Neural progenitor cell (in vitro differentiated cells): ENCODE measurements around the gene API5. TPM values are rescaled to one million over a fixed set of nuclear protein-coding genes. Genes with fewer than 3 reads are reported as not detected.

Source experiments
- DNase-seq: peaks from one replicate; pipeline ENCODE4 v3.0.0-alpha.2; 2016; ENCODE audit warnings: low spot score
- H2AFZ ChIP-seq: fragments of 200-600 bp; sonication (generic); replicated peaks from 2 replicates; pipeline ENCODE4 v1.6.1; 2016; ENCODE audit warnings: antibody characterized with exemption
- H3F3A ChIP-seq: fragments of 200-600 bp; sonication (generic); 2 replicates; pipeline ENCODE4 v1.6.1; 2016; ENCODE audit warnings: antibody characterized with exemption, low read depth
- H3K27ac ChIP-seq: fragments of 200-600 bp; sonication (generic); 2 replicates; pipeline ENCODE4 v1.5.1; 2016; ENCODE audit warnings: mild to moderate bottlenecking
- H3K27me3 ChIP-seq: fragments of 200-600 bp; sonication (generic); 2 replicates; pipeline ENCODE4 v1.6.1; 2016; ENCODE audit warnings: mild to moderate bottlenecking, moderate library complexity
- H3K36me3 ChIP-seq: fragments of 200-600 bp; sonication (generic); 2 replicates; pipeline ENCODE4 v1.5.1; 2016
- H3K4me1 ChIP-seq: fragments of 200-600 bp; sonication (generic); 2 replicates; pipeline ENCODE4 v1.6.1; 2016; ENCODE audit warnings: mixed run types
- H3K4me2 ChIP-seq: fragments of 200-600 bp; sonication (generic); 2 replicates; pipeline ENCODE4 v1.6.1; 2016
- H3K4me3 ChIP-seq: fragments of 200-600 bp; sonication (generic); 2 replicates; pipeline ENCODE4 v1.5.1; 2016
- H3K79me2 ChIP-seq: fragments of 200-600 bp; sonication (generic); 2 replicates; pipeline ENCODE4 v1.6.1; 2016; ENCODE audit warnings: low read depth
- H3K9ac ChIP-seq: fragments of 200-600 bp; sonication (generic); 2 replicates; pipeline ENCODE4 v1.6.1; 2016
- H3K9me3 ChIP-seq: fragments of 200-600 bp; sonication (generic); 2 replicates; pipeline ENCODE4 v1.5.1; 2016; ENCODE audit warnings: low read depth
- H4K20me1 ChIP-seq: fragments of 200-600 bp; sonication (generic); 2 replicates; pipeline ENCODE4 v1.6.1; 2016; ENCODE audit warnings: low read depth
- H3K27ac Mint-ChIP-seq: 3 replicates; pipeline ENCODE4 v1.8.0; 2021; ENCODE audit warnings: mixed read lengths
- H3K27me3 Mint-ChIP-seq: 2 replicates; pipeline ENCODE4 v1.8.0; 2022; ENCODE audit warnings: low read depth, mild to moderate bottlenecking, inconsistent platforms, moderate library complexity, mixed read lengths; ENCODE audit not compliant: insufficient read depth
- H3K36me3 Mint-ChIP-seq: 3 replicates; pipeline ENCODE4 v1.8.0; 2021; ENCODE audit warnings: mixed read lengths
- H3K4me1 Mint-ChIP-seq: 3 replicates; pipeline ENCODE4 v1.8.0; 2021; ENCODE audit warnings: mixed read lengths
- H3K4me3 Mint-ChIP-seq: 3 replicates; pipeline ENCODE4 v1.8.0; 2021; ENCODE audit warnings: mild to moderate bottlenecking, moderate library complexity, mixed read lengths
- H3K9me3 Mint-ChIP-seq: 3 replicates; pipeline ENCODE4 v1.8.0; 2020; ENCODE audit warnings: mixed read lengths
- EZH2 ChIP-seq: fragments of 200-600 bp; sonication (generic); IDR thresholded peaks from 2 replicates; pipeline ENCODE4 v1.6.1; 2017; ENCODE audit warnings: antibody characterized with exemption, mild to moderate bottlenecking, moderate library complexity
- EZH2phosphoT487 ChIP-seq: fragments of 200-600 bp; sonication (generic); IDR thresholded peaks from 2 replicates; pipeline ENCODE4 v1.6.1; 2017; ENCODE audit warnings: antibody characterized with exemption
- total RNA-seq: library from RNA; depleted of rRNA; stranded (reverse); fragments of >200 nt; gene quantifications from 2 replicates; pipeline ENCODE4 v1.2.3, GENCODE V29; 2015; ENCODE audit warnings: low replicate concordance
- TF ChIP-seq, protein P1 (sequence below): fragments of 200-600 bp; sonication (generic); IDR thresholded peaks from 2 replicates; pipeline ENCODE4 v1.5.1; 2017; ENCODE audit warnings: antibody characterized with exemption, mild to moderate bottlenecking

API5 gene
- total RNA-seq, 1 donor from 2014 or later = 239 TPM

DNA sequence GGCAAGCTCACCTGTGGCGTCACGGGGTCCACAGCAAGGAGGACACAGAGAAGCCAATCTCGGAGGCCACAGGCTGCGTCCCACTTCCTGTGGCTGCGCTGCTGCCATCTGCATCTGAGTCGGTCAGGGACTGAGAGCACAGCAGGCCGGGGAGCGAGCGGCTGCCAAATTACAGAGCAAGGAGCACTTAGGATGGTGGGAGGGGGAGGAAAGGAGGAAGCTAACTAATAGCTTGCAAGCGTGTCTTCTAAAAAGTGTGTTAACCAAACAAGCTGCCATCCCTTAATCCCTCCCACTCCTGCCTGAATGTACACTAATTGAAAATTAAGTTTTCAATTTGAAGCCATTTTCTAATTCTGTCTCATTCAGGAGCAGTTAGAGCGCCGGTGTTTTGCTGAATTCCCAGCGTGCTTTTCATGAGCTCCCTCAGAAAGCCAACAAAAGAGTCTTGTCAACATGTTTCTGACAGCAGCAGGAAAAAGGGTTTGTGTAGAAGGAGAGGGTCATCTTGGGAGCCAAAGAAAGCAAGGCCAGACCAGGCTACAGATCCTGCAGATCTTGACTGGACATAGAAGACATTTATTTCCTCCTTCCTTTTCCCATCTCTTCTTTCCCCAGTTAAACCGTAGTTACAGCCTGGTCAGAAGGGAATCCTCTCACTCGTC, 42.4 kb upstream of the API5 start:
- no peak for TF ChIP-seq EZH2
- TF ChIP-seq EZH2phosphoT487 = no peak
- TF ChIP-seq, protein P1, sequence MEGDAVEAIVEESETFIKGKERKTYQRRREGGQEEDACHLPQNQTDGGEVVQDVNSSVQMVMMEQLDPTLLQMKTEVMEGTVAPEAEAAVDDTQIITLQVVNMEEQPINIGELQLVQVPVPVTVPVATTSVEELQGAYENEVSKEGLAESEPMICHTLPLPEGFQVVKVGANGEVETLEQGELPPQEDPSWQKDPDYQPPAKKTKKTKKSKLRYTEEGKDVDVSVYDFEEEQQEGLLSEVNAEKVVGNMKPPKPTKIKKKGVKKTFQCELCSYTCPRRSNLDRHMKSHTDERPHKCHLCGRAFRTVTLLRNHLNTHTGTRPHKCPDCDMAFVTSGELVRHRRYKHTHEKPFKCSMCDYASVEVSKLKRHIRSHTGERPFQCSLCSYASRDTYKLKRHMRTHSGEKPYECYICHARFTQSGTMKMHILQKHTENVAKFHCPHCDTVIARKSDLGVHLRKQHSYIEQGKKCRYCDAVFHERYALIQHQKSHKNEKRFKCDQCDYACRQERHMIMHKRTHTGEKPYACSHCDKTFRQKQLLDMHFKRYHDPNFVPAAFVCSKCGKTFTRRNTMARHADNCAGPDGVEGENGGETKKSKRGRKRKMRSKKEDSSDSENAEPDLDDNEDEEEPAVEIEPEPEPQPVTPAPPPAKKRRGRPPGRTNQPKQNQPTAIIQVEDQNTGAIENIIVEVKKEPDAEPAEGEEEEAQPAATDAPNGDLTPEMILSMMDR = no peak
- H3K4me3 ChIP-seq = peak overlapping the region; percentile 21
- Mint-ChIP-seq H3K27me3 (no peaks in the 10 kb centered on the region), H3K36me3 (no peaks in the 10 kb centered on the region), H3K4me3 (no peak overlapping the region), H3K27ac (peak overlapping the region; percentile 84), H3K9me3 (no peaks in the 10 kb centered on the region), H3K4me1 (peaks cover 14% of the 10 kb centered on the region)
- H3K9me3 ChIP-seq = no peaks in the 10 kb centered on the region
- no peak overlapping the region for H3K9ac ChIP-seq
- H3K79me2 ChIP-seq = no peaks in the 10 kb centered on the region
- H3K27me3 ChIP-seq = no peaks in the 10 kb centered on the region
- peaks cover 13% of the 10 kb centered on the region for H3F3A ChIP-seq
- peak overlapping the region; percentile 86 for H2AFZ ChIP-seq
- H3K36me3 ChIP-seq = no peaks in the 10 kb centered on the region
- peaks cover 8% of the 10 kb centered on the region for H3K4me1 ChIP-seq
- no peaks in the 10 kb centered on the region for H4K20me1 ChIP-seq
- H3K27ac ChIP-seq = no peak overlapping the region
- peak overlapping the region; percentile 69 for H3K4me2 ChIP-seq
- DNase-seq = peak; percentile 40

DNA sequence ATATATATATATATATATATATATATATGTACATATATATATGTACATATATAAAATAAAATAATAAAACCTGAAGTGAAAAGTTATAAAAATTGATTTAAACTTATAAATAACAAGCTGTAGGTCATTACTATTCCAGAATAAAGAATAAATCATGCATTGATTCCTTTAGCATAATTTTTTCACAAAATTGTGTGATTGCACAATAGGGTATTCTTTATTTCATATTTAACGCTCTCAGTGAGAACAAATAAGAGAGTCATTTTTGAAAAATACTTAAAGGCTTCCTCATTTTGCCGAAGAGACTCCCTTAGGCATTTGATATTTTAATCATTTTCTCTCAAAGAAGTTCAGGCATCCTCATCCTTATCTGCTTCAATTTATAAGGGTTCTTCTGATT, 41.3 kb upstream of the API5 start:
- Histone ChIP-seq H3K4me1 (peaks cover 8% of the 10 kb centered on the region), H2AFZ (no peak overlapping the region), H3K9me3 (no peaks in the 10 kb centered on the region), H3K79me2 (no peaks in the 10 kb centered on the region), H3K27me3 (no peaks in the 10 kb centered on the region), H3K4me3 (no peak overlapping the region), H3K36me3 (no peaks in the 10 kb centered on the region), H3K27ac (no peak overlapping the region), H3F3A (peaks cover 13% of the 10 kb centered on the region), H3K9ac (no peak overlapping the region), H3K4me2 (no peak overlapping the region), H4K20me1 (no peaks in the 10 kb centered on the region)
- no peak for TF ChIP-seq EZH2phosphoT487
- TF ChIP-seq, protein P1 = no peak
- no peak for TF ChIP-seq EZH2
- H3K9me3 Mint-ChIP-seq = peaks cover 2% of the 10 kb centered on the region
- H3K4me3 Mint-ChIP-seq = no peak overlapping the region
- no peak for DNase-seq
- H3K4me1 Mint-ChIP-seq = peaks cover 14% of the 10 kb centered on the region
- no peaks in the 10 kb centered on the region for H3K36me3 Mint-ChIP-seq
- H3K27ac Mint-ChIP-seq = no peak overlapping the region
- peaks cover 4% of the 10 kb centered on the region for H3K27me3 Mint-ChIP-seq

DNA sequence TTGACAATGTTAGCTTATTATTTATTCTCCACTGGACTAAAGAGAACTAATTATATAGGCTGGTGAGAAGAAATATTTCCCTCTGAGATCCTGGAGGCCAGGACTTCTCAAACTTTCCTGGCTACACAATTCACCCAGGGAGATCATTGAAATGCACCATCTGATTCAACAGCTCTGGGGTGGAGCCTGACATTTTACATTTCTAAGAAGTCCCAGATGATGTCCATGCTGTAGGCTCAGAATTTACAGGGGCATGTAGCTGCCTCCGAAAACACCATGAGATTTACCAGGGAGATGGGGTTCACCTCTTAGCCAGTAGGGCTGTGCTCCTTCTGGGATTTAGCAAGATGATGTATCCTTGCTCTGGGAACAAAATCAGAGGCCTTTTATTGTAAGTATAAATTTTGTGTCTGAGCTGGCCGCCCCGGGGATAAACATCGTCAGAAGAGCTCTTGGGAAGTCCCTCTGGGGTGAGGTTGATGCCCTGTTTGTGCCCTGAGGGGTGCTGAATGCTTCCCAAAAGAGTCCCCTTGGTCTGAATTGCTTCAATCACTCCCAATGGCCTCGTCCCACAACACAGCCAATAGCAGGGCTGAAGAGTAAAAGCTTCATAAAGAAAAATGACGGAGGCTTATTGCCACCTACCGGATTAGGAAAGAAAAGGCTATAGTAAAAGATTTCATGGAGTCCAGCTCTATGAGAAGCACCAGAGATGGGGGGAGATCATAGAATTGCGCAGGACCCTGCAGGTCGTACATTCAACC, 33.4 kb upstream of the API5 start:
- TF ChIP-seq EZH2 = no peak
- TF ChIP-seq, protein P1 = peak; percentile 51
- Histone ChIP-seq H3K27me3 (no peaks in the 10 kb centered on the region), H4K20me1 (no peaks in the 10 kb centered on the region), H3K79me2 (no peaks in the 10 kb centered on the region), H3K4me1 (no peaks in the 10 kb centered on the region), H3K9me3 (no peaks in the 10 kb centered on the region), H3K4me3 (no peak overlapping the region), H3K27ac (no peak overlapping the region), H3K36me3 (no peaks in the 10 kb centered on the region), H3K9ac (no peak overlapping the region), H3F3A (no peaks in the 10 kb centered on the region), H2AFZ (peak overlapping the region; percentile 75), H3K4me2 (no peak overlapping the region)
- Mint-ChIP-seq H3K27me3 (peaks cover 4% of the 10 kb centered on the region), H3K4me3 (no peak overlapping the region), H3K9me3 (peaks cover 2% of the 10 kb centered on the region), H3K27ac (no peak overlapping the region), H3K36me3 (no peaks in the 10 kb centered on the region), H3K4me1 (no peaks in the 10 kb centered on the region)
- DNase-seq = peak; percentile 68
